ENCODE data around the gene WFDC10A. TPM values are rescaled to one million over a fixed set of nuclear protein-coding genes. Genes with fewer than 3 reads are reported as not detected.

The WFDC10A gene
- not detected in 2 replicates for total RNA-seq

DNA sequence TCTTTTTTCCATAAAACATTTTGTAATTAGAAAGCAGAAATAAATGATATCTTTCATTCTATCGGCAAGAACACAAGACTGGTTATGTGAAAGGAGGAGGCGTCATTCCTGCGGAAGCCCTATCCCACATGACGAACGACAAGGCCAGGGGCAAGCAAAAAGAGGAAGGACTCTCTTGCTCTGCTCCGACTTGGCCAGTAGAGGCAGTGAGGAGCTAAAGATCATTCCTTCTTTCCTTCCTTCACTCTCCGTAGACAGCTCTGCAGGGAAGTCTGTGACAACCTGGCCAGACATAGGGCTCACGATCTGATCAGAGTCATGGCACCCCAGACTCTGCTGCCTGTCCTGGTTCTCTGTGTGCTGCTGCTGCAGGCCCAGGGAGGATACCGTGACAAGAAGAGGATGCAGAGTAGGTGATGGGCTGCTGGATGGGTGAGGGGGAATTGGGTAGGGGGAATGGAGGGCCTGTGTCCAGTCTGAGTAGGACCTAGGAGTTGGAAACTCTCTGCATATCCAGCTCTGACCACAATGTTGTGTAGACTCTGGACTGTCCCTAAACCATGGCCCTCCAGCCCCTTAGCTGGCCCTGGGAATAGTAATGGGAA is at the start of gene WFDC10A:
Gene WFDC10A, plus strand, starts transcription at position 244 of the 605 bp plus-strand sequence. Its CDS starts 75 bp downstream, at position 319.

DNA sequence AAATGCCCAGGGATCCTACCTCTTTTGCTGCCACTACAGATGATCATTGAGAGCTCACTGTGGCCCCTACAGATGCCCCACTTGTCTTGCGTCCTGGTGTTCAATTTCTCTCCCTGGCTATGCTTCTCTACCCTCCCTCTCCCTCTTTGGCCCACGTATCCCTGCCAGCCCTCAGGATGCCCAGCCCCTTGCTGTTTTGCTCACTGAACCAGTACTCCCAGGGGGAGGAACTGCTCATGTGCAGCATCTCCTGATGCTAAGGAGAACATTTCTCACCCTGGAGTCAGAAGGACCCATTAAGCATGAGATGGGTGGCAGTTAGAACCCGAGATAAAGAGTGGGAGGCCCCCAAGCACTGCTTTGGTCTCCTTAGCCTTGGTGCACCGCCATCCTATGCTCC is 1.6 kb downstream of the WFDC10A start, which contains the start of gene WFDC9:
Gene WFDC9, minus strand, starts transcription at position 101 of the 400 bp plus-strand sequence. CDS start 21,103 bp downstream, outside the sequence.

DNA sequence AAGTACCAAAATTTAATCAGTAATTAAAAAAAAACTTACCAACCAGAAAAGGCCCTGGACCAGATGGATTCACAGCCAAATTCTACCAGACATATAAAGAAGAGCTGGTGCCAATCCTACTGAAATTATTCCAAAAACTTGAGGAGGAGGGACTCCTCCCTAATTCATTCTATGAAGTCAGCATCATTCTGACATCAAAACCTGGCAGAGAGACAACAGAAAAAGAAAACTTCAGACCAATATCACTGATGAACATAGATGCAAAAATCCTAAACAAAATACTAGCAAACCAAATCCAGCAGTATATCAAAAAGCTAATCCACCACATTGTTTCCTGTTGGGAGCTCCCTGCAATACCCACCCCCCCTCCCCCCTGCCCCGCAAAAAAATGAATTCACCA is 40.6 kb downstream of the WFDC10A start, which contains the start of gene WFDC11:
Gene WFDC11, minus strand, starts transcription at position 101 of the 400 bp plus-strand sequence. CDS start 19,639 bp downstream, outside the sequence.

Other genes with a start within 250 kb of the WFDC10A start
- gene DBNDD2, start 221.4 kb upstream of the WFDC10A start, total RNA-seq: 3.0 and 4.7 TPM in 2 replicates
- gene PIGT, start 213.6 kb upstream of the WFDC10A start, total RNA-seq: 59.5 and 63.0 TPM in 2 replicates
- gene WFDC2, start 160.0 kb upstream of the WFDC10A start, total RNA-seq: not detected in 2 replicates
- gene SPINT3, start 114.1 kb upstream of the WFDC10A start, total RNA-seq: not detected in 2 replicates
- gene WFDC6, start 90.3 kb upstream of the WFDC10A start, total RNA-seq: not detected in 2 replicates
- 0.39 TPM in 1 of 2 replicates, not detected in the other for gene EPPIN, start 82.3 kb upstream of the WFDC10A start, total RNA-seq
- gene WFDC8, start 50.5 kb upstream of the WFDC10A start, total RNA-seq: 0.20 TPM in 1 of 2 replicates, not detected in the other
- gene WFDC9, start 1.5 kb downstream of the WFDC10A start, total RNA-seq: not detected in 2 replicates
- not detected in 2 replicates for gene WFDC11, start 40.5 kb downstream of the WFDC10A start, total RNA-seq
- not detected in 2 replicates for gene WFDC13, start 72.3 kb downstream of the WFDC10A start, total RNA-seq
- 0.26 TPM in 1 of 2 replicates, not detected in the other for gene WFDC10B, start 75.3 kb downstream of the WFDC10A start, total RNA-seq
- gene SPINT4, start 92.6 kb downstream of the WFDC10A start, total RNA-seq: not detected in 2 replicates
- 0.17 and 0.39 TPM in 2 replicates for gene WFDC3, start 162.1 kb downstream of the WFDC10A start, total RNA-seq
- gene DNTTIP1, start 162.2 kb downstream of the WFDC10A start, total RNA-seq: 5.9 and 12.8 TPM in 2 replicates
- gene UBE2C, start 182.9 kb downstream of the WFDC10A start, total RNA-seq: 2.1 and 7.9 TPM in 2 replicates
- 0.39 TPM in 1 of 2 replicates, not detected in the other for gene TNNC2, start 197.6 kb downstream of the WFDC10A start, total RNA-seq
- 57.8 and 64.4 TPM in 2 replicates for gene SNX21, start 204.1 kb downstream of the WFDC10A start, total RNA-seq
- 30.2 and 32.1 TPM in 2 replicates for gene ACOT8, start 227.7 kb downstream of the WFDC10A start, total RNA-seq
- 5.0 and 5.1 TPM in 2 replicates for gene ZSWIM3, start 227.9 kb downstream of the WFDC10A start, total RNA-seq

All from smooth muscle cell of the pulmonary artery (primary cell).